Measurements from ENCODE around the gene RPP40.

Gene RPP40

DNA sequence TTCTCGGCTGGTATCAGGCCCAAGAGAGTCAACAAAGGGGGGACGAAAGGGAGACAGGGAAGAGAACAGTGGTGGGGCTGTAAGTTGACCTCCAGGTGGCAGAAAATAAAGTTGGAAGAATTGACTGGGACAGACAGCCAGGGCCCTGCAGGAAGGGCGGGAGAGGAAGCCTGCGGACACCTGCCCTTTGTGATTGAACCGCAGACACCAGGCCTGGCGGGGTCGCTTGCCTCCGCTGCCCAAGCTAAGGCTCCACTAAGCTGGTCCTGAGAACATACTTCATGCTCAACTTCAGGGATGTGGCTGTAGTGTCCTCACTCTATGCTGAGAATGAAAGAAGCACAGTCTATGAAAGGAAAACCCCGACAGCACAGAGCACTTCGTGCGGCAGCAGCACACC lies 53.8 kb downstream of the RPP40 start:
- no peak for DNase-seq (ENCODE audit: extremely low read depth, low read depth)
- TF ChIP-seq, protein P1, sequence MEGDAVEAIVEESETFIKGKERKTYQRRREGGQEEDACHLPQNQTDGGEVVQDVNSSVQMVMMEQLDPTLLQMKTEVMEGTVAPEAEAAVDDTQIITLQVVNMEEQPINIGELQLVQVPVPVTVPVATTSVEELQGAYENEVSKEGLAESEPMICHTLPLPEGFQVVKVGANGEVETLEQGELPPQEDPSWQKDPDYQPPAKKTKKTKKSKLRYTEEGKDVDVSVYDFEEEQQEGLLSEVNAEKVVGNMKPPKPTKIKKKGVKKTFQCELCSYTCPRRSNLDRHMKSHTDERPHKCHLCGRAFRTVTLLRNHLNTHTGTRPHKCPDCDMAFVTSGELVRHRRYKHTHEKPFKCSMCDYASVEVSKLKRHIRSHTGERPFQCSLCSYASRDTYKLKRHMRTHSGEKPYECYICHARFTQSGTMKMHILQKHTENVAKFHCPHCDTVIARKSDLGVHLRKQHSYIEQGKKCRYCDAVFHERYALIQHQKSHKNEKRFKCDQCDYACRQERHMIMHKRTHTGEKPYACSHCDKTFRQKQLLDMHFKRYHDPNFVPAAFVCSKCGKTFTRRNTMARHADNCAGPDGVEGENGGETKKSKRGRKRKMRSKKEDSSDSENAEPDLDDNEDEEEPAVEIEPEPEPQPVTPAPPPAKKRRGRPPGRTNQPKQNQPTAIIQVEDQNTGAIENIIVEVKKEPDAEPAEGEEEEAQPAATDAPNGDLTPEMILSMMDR (IDR thresholded peaks at IDR 0.05; ENCODE audit: low read depth, low read length): no peak

DNA sequence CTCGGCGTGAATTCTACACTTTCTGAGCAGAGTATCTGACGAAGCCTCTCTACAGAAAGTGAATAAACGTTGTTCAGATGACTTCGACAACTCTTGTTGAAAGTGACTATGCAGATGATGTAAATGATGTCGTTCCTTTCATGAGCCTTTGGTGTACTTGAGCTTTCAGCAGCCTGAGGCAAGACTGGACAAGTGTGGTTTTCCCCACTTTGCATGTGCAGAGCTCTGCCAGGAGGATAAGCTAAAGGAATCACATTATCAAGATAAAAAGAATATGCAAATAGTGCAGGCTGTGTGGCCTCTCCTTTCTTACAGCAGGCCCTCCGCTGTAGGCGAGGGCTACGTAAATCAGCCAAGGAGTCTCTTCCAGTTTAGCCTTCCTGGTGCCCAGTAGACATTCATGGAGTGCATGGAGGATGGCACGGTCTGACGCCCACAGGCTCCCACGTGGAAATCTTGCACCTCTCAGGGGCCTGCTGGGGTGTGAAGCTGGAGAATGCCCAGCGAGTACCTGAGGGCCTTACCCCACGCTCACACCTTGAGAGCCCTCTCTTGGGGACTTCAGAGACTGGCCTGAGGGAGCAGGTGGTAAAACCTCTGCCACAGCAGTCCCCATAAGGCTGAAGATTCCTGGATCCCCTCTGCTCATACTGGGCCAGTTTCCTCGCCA lies 54.9 kb downstream of the RPP40 start:
- DNase-seq (ENCODE audit: extremely low read depth, low read depth): no peak

GRCh38 chr6:4947716-4948115 lies 56.1 kb downstream of the RPP40 start:
- DNase-seq (ENCODE audit: extremely low read depth, low read depth): no peak
- TF ChIP-seq, protein P1 (IDR thresholded peaks at IDR 0.05; ENCODE audit: low read depth, low read length): no peak

More for the DNA sequence above, 54.9 kb downstream of the RPP40 start:
- TF ChIP-seq, protein P1 (IDR thresholded peaks at IDR 0.05; ENCODE audit: low read depth, low read length): no peak

GRCh38 chr6:4946521-4946920 lies 57.3 kb downstream of the RPP40 start:
- TF ChIP-seq, protein P1 (IDR thresholded peaks at IDR 0.05; ENCODE audit: low read depth, low read length): no peak
- DNase-seq (ENCODE audit: extremely low read depth, low read depth): no peak
